ENCODE data around the gene ENOX2.
"Not testable (repeated sequence)": the region's sequence is repeated elsewhere in the genome, so short reads cannot be mapped to it uniquely, and the experiment has no call there.

ENOX2 gene

GRCh38 chrX:130805903-130806302 is 97.1 kb downstream of the ENOX2 start:
- H3K36me3 ChIP-seq (replicated peaks), result no peaks in the 10 kb centered on the region
- no peak for DNase-seq
- H3K4me3 ChIP-seq (ENCODE audit: low read depth, low read length), result no peak overlapping the region
- H3K27me3 ChIP-seq (replicated peaks), result no peaks in the 10 kb centered on the region
- TF ChIP-seq CTCF (IDR thresholded peaks at IDR 0.05; ENCODE audit: low read depth, low read length, missing control alignments), result no peak
- H3K27ac ChIP-seq, result no peak overlapping the region
- in situ Hi-C loops (cut with HindIII; ENCODE audit: low pct_ligation_motif_present, low sequenced_read_pairs), result no loop called here

DNA sequence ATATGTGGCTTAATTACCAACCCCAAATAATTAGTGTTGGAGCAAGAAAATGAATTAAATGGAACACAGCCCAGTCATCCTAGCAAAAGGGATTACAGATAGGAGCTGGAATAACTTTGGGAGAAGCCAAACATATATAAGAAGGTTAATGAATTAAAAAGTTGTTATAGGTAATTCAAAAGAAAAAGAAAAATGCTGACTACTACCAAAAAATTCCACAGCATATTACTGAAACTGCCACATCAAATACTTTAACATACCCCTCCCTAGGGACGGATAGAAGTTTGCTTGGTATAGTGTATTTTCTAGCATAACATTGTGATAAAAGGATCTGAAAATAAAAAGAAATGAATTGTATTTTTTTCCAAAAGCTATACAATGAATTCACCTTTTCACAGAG is 99.5 kb downstream of the ENOX2 start:
- Histone ChIP-seq H3K36me3 (replicated peaks) (no peaks in the 10 kb centered on the region), H3K27me3 (replicated peaks) (no peaks in the 10 kb centered on the region), H3K4me3 (ENCODE audit: low read depth, low read length) (no peak overlapping the region), H3K27ac (no peak overlapping the region)
- TF ChIP-seq CTCF (IDR thresholded peaks at IDR 0.05; ENCODE audit: low read depth, low read length, missing control alignments), result no peak
- in situ Hi-C loops (cut with HindIII; ENCODE audit: low pct_ligation_motif_present, low sequenced_read_pairs), result no loop called here
- DNase-seq, result no peak

DNA sequence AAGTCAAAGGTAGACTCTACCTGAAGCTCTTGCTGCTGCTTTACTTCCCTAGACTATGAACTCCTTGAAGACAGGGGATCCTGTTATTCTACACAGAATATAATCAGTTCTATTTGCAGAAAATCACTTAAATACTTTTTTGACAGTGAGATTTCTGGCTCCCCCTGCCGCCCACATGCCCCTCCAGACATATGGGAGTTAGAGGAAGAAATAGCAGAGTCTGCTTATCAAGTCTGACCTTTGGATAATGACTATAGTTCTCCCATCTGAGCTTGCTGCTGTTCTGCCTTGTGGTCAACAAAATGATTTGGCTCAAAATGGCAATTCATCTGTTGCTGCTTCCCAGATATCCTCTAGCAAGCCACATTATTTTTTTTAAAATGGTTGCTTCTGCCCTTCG is 101.1 kb downstream of the ENOX2 start:
- Histone ChIP-seq H3K36me3 (replicated peaks) (no peaks in the 10 kb centered on the region), H3K27ac (no peak overlapping the region), H3K27me3 (replicated peaks) (no peaks in the 10 kb centered on the region), H3K4me3 (ENCODE audit: low read depth, low read length) (no peak overlapping the region)
- DNase-seq, result no peak
- peak; percentile 20 for TF ChIP-seq CTCF (IDR thresholded peaks at IDR 0.05; ENCODE audit: low read depth, low read length, missing control alignments)
- in situ Hi-C loops (cut with HindIII; ENCODE audit: low pct_ligation_motif_present, low sequenced_read_pairs), result no loop called here

- TF ChIP-seq CTCF (IDR thresholded peaks at IDR 0.05; ENCODE audit: low read depth, low read length, missing control alignments), result no peak
- no peaks in the 10 kb centered on the region for H3K36me3 ChIP-seq (replicated peaks)
- DNase-seq, result peak; percentile 18
- H3K4me3 ChIP-seq (ENCODE audit: low read depth, low read length), result no peak overlapping the region
- no peaks in the 10 kb centered on the region for H3K27me3 ChIP-seq (replicated peaks)
- in situ Hi-C loops (cut with HindIII; ENCODE audit: low pct_ligation_motif_present, low sequenced_read_pairs), result no loop called here
- H3K27ac ChIP-seq, result no peak overlapping the region
These were observed 103.6 kb downstream of the ENOX2 start for GRCh38 chrX:130799393-130799792.

GRCh38 chrX:130793975-130794374 is 109.0 kb downstream of the ENOX2 start:
- DNase-seq, result no peak
- in situ Hi-C loops (cut with HindIII; ENCODE audit: low pct_ligation_motif_present, low sequenced_read_pairs), result no loop called here
- Histone ChIP-seq H3K4me3 (ENCODE audit: low read depth, low read length) (no peak overlapping the region), H3K36me3 (replicated peaks) (no peaks in the 10 kb centered on the region), H3K27me3 (replicated peaks) (no peaks in the 10 kb centered on the region), H3K27ac (no peak overlapping the region)
- TF ChIP-seq CTCF (IDR thresholded peaks at IDR 0.05; ENCODE audit: low read depth, low read length, missing control alignments), result no peak

- in situ Hi-C loops (cut with HindIII; ENCODE audit: low pct_ligation_motif_present, low sequenced_read_pairs); H3K27me3 ChIP-seq (replicated peaks); H3K27ac ChIP-seq; DNase-seq; H3K4me3 ChIP-seq (ENCODE audit: low read depth, low read length); H3K36me3 ChIP-seq (replicated peaks): not testable (repeated sequence)
These were observed 111.1 kb downstream of the ENOX2 start for GRCh38 chrX:130791870-130792269.

Measured in brain microvascular endothelial cell (primary cell).